Measurements from ENCODE around the gene AFAP1.

Gene AFAP1

GRCh38 chr4:7939377-7940108 is at the start of gene AFAP1:
Gene AFAP1 (minus strand): TSS chr4:7939861. CDS start chr4:7872078, 67,783 bp downstream.
- peak in 50 of 51 donors; percentile 22 to 92 (median 76) for DNase-seq

GRCh38 chr4:7988437-7988836 is 48.8 kb upstream of the AFAP1 start:
- no peak for DNase-seq

GRCh38 chr4:7987148-7987989 is 47.7 kb upstream of the AFAP1 start:
- peak in 45 of 51 donors; percentile 5 to 79 (median 40) for DNase-seq

GRCh38 chr4:7985891-7986441 is 46.3 kb upstream of the AFAP1 start:
- DNase-seq: no peak

- no peak for DNase-seq
Observed at GRCh38 chr4:7985072-7985471, 45.4 kb upstream of the AFAP1 start.

- DNase-seq: no peak
Observed at GRCh38 chr4:7984286-7984925, 44.7 kb upstream of the AFAP1 start.

- no peak for DNase-seq
Observed at GRCh38 chr4:7983296-7983695, 43.6 kb upstream of the AFAP1 start.

- DNase-seq: no peak
Observed at GRCh38 chr4:7981738-7982394, 42.2 kb upstream of the AFAP1 start.

- no peak for DNase-seq
Observed at GRCh38 chr4:7980036-7980435, 40.4 kb upstream of the AFAP1 start.

- no peak for DNase-seq
Observed at GRCh38 chr4:7979652-7979968, 39.9 kb upstream of the AFAP1 start.

GRCh38 chr4:7978907-7979651 is 39.4 kb upstream of the AFAP1 start:
- DNase-seq: no peak

GRCh38 chr4:7978489-7978888 is 38.8 kb upstream of the AFAP1 start:
- DNase-seq: no peak

- DNase-seq: no peak
Observed at GRCh38 chr4:7976634-7977033, 37.0 kb upstream of the AFAP1 start.

GRCh38 chr4:7976025-7976424 is 36.4 kb upstream of the AFAP1 start:
- DNase-seq: no peak

GRCh38 chr4:7974425-7974824 is 34.8 kb upstream of the AFAP1 start:
- DNase-seq: no peak

GRCh38 chr4:7973545-7973981 is 33.9 kb upstream of the AFAP1 start:
- DNase-seq: peak in 2 of 51 donors; percentile 18 to 19

GRCh38 chr4:7971881-7972500 is 32.3 kb upstream of the AFAP1 start:
- DNase-seq: no peak

GRCh38 chr4:7971159-7971631 is 31.5 kb upstream of the AFAP1 start:
- no peak for DNase-seq

- DNase-seq: no peak
Observed at GRCh38 chr4:7970361-7970946, 30.8 kb upstream of the AFAP1 start.

All from hypothalamus (tissue), 51 donors.